Panc1 (cell line): Measurements from ENCODE around the gene PLCB1. TPM values are rescaled to one million over a fixed set of nuclear protein-coding genes. Genes with fewer than 3 reads are reported as not detected.

Experiments used
- ATAC-seq: fragments of 200-7000 bp; cut with Tn5 transposase; 2 replicates; pipeline ENCODE4 v1.9.1; 2020; ENCODE audit warnings: mild to moderate bottlenecking, moderate library complexity
- BruUV-seq: library from RNA; stranded (reverse); fragments of 400-500 nt; replicated peaks from 2 replicates; lab custom pipeline; 2021; lab: Mats Ljungman, UMichigan
- CTCF ChIA-PET: fragments of 300-600 bp; sonication (Branson Sonifier 250); formaldehyde crosslinking; loops from one replicate; lab custom pipeline; 2022; ENCODE audit warnings: antibody characterized with exemption; lab: Charles Lee
- POLR2A ChIA-PET: fragments of 300-600 bp; sonication (Branson Sonifier 250); formaldehyde crosslinking; loops from one replicate; lab custom pipeline; 2022; ENCODE audit warnings: antibody characterized with exemption; lab: Charles Lee
- DNase-seq: peaks from one replicate; pipeline ENCODE4 v3.0.0-alpha.2; 2010; ENCODE audit warnings: low read depth, low spot score
- H3K27ac ChIP-seq: 2 replicates; pipeline ENCODE4 v1.5.1; 2011; ENCODE audit warnings: mild to moderate bottlenecking, low read length, inconsistent platforms
- H3K27me3 ChIP-seq: fragments of 200-500 bp; sonication (Bioruptor generic); 2 replicates; pipeline ENCODE4 v1.6.0; 2014; ENCODE audit warnings: low read length, inconsistent platforms; ENCODE audit not compliant: control insufficient read depth, insufficient read depth
- H3K36me3 ChIP-seq: fragments of 200-500 bp; sonication (Bioruptor generic); 2 replicates; pipeline ENCODE4 v1.5.1; 2014; ENCODE audit warnings: inconsistent platforms, mild to moderate bottlenecking, low read length, moderate library complexity; ENCODE audit not compliant: control insufficient read depth, insufficient read depth
- H3K4me1 ChIP-seq: 2 replicates; pipeline ENCODE4 v1.5.1; 2011; ENCODE audit warnings: inconsistent platforms, mild to moderate bottlenecking, low read length, moderate library complexity; ENCODE audit not compliant: control insufficient read depth, insufficient read depth
- H3K4me3 ChIP-seq, 2 experiments: 2 replicates each; pipeline ENCODE4 v1.5.1; 2011 to 2012; ENCODE audit warnings: low read depth in 2 of 2, low read length in 2 of 2, mild to moderate bottlenecking in 2 of 2, inconsistent platforms in 1 of 2, moderate library complexity in 1 of 2
- H3K9me3 ChIP-seq: fragments of 200-500 bp; sonication (Bioruptor generic); 2 replicates; pipeline ENCODE4 v1.5.1; 2014; ENCODE audit warnings: low read depth, mild to moderate bottlenecking, inconsistent platforms, low read length, moderate library complexity; ENCODE audit not compliant: control insufficient read depth, insufficient read depth
- POLR2AphosphoS5 ChIP-seq: IDR thresholded peaks from 2 replicates; pipeline ENCODE4 v1.6.1; 2012; ENCODE audit warnings: mild to moderate bottlenecking, low read depth, low read length, moderate library complexity
- SIN3A ChIP-seq: IDR thresholded peaks from 2 replicates; pipeline ENCODE4 v1.6.1; 2012; ENCODE audit warnings: low read depth, mild to moderate bottlenecking, low read length, moderate library complexity, borderline replicate concordance; ENCODE audit not compliant: insufficient read depth
- TCF7L2 ChIP-seq: IDR thresholded peaks from 2 replicates; pipeline ENCODE4 v1.6.1; 2011; ENCODE audit warnings: mild to moderate bottlenecking, low read depth, low read length, inconsistent platforms
- in situ Hi-C: cut with HindIII; loops from 2 replicates; pipeline ENCODE4 v1.10.0; 2016; ENCODE audit warnings: low sequenced_read_pairs, low pct_unique_long_range_greater_than_20kb
- intact Hi-C: fragments of 100-400 bp; cut with micrococcal nuclease; formaldehyde crosslinking; loops from one replicate; pipeline ENCODE4 v1.10.0; 2022; ENCODE audit not compliant: unreplicated experiment
- total RNA-seq: library from RNA; stranded (reverse); gene quantifications from one replicate; pipeline ENCODE4 v1.2.1, GENCODE V29; 2021; ENCODE audit not compliant: unreplicated experiment
- TF ChIP-seq, protein P1 (sequence below): fragments of 450-650 bp; IDR thresholded peaks from 2 replicates; pipeline ENCODE4 v1.5.1; 2017; ENCODE audit warnings: mild to moderate bottlenecking
- TF ChIP-seq, protein P2 (sequence below), 2 experiments: IDR thresholded peaks; 2 replicates each; pipeline ENCODE4 v1.6.1; 2011 to 2012; ENCODE audit warnings: low read depth in 2 of 2, control low read depth in 1 of 2, low read length in 1 of 2, mild to moderate bottlenecking in 1 of 2, moderate library complexity in 1 of 2; ENCODE audit not compliant: insufficient read depth in 1 of 2

The PLCB1 gene
- total RNA-seq, 1 experiment from 2014 or later = 0.59 TPM

DNA sequence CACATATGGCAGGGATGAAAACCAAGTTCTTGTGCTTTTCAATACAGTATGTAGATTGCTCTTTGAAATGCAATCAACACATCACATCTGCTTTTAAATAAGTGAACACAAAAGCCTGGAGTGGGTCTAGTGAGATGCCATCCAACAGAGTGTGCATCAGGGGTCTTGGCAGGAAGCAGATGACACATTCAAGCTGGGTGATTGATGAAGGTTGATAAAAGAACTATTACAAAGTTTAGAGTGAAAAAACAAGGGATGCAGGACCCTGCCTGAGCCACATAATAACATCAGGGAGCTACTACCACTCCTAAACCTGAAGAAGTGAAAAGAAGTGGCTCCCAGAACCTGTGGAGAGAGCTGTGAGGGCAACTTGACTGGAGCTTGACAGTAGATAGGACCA lies 16.6 kb upstream of the PLCB1 start:
- BruUV-seq = no TSS peak
- ChIA-PET POLR2A (no interaction called here), CTCF (no interaction called here)
- H3K27me3 ChIP-seq = no peaks in the 10 kb centered on the region
- TF ChIP-seq, protein P1, sequence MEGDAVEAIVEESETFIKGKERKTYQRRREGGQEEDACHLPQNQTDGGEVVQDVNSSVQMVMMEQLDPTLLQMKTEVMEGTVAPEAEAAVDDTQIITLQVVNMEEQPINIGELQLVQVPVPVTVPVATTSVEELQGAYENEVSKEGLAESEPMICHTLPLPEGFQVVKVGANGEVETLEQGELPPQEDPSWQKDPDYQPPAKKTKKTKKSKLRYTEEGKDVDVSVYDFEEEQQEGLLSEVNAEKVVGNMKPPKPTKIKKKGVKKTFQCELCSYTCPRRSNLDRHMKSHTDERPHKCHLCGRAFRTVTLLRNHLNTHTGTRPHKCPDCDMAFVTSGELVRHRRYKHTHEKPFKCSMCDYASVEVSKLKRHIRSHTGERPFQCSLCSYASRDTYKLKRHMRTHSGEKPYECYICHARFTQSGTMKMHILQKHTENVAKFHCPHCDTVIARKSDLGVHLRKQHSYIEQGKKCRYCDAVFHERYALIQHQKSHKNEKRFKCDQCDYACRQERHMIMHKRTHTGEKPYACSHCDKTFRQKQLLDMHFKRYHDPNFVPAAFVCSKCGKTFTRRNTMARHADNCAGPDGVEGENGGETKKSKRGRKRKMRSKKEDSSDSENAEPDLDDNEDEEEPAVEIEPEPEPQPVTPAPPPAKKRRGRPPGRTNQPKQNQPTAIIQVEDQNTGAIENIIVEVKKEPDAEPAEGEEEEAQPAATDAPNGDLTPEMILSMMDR = no peak
- TF ChIP-seq, protein P2, sequence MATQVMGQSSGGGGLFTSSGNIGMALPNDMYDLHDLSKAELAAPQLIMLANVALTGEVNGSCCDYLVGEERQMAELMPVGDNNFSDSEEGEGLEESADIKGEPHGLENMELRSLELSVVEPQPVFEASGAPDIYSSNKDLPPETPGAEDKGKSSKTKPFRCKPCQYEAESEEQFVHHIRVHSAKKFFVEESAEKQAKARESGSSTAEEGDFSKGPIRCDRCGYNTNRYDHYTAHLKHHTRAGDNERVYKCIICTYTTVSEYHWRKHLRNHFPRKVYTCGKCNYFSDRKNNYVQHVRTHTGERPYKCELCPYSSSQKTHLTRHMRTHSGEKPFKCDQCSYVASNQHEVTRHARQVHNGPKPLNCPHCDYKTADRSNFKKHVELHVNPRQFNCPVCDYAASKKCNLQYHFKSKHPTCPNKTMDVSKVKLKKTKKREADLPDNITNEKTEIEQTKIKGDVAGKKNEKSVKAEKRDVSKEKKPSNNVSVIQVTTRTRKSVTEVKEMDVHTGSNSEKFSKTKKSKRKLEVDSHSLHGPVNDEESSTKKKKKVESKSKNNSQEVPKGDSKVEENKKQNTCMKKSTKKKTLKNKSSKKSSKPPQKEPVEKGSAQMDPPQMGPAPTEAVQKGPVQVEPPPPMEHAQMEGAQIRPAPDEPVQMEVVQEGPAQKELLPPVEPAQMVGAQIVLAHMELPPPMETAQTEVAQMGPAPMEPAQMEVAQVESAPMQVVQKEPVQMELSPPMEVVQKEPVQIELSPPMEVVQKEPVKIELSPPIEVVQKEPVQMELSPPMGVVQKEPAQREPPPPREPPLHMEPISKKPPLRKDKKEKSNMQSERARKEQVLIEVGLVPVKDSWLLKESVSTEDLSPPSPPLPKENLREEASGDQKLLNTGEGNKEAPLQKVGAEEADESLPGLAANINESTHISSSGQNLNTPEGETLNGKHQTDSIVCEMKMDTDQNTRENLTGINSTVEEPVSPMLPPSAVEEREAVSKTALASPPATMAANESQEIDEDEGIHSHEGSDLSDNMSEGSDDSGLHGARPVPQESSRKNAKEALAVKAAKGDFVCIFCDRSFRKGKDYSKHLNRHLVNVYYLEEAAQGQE (IDR thresholded peaks at IDR 0.05; ENCODE audit: insufficient read depth in 1 of 2, low read depth in 2 of 2, low read length in 1 of 2) = no peak
- TF ChIP-seq SIN3A (no peak), POLR2AphosphoS5 (no peak), TCF7L2 (no peak)
- intact Hi-C loops = no loop called here
- DNase-seq = no peak
- in situ Hi-C loops = no loop called here
- H3K36me3 ChIP-seq = no peaks in the 10 kb centered on the region
- no peaks in the 10 kb centered on the region for H3K9me3 ChIP-seq
- ATAC-seq = no peak
- H3K4me1 ChIP-seq = no peaks in the 10 kb centered on the region
- no peak overlapping the region for H3K4me3 ChIP-seq
- H3K27ac ChIP-seq = no peak overlapping the region

DNA sequence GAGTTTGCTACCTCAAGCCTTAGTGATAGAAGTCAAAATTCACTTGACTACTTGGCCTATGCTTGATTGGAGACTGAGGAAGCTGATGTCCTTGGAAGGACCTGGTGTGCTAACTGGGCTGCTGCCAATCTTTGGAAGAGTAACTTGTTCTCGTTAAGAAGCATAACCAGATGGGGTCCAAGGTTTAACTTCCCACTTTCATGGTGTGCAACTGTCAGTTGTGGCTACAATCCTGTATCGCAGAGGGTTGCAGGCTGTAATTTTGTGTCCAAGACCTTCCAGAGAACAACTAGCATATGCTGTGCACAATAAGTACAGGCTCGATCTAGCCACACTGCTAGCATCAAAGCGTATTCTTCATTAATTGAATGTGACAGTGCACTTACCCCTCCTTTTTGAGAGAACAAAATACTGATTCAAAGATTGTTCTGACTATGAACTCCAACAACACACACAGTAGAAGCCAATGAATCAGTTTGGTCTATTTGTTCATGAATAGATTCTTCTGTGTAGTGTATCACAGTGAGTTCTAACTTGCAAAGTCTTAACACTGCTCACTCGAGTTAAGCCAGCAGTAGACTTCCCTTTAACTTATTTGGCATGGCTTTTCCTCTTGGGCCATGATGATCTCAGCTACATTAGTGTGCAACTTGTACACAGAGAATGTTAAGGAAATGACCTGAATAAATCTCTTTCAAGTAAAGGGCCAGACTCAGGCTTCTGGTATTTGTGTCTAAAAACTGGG lies 15.8 kb upstream of the PLCB1 start:
- no peaks in the 10 kb centered on the region for H3K27me3 ChIP-seq
- DNase-seq (no peak), ATAC-seq (no peak)
- no TSS peak for BruUV-seq
- no peak for TF ChIP-seq SIN3A
- TF ChIP-seq POLR2AphosphoS5 = no peak
- TF ChIP-seq, protein P1 = no peak
- TF ChIP-seq TCF7L2 = no peak
- TF ChIP-seq, protein P2 (IDR thresholded peaks at IDR 0.05; ENCODE audit: insufficient read depth in 1 of 2, low read depth in 2 of 2, low read length in 1 of 2) = no peak
- intact Hi-C loops (no loop called here), in situ Hi-C loops (no loop called here)
- H3K27ac ChIP-seq = no peak overlapping the region
- ChIA-PET CTCF (no interaction called here), POLR2A (no interaction called here)
- H3K4me1 ChIP-seq = no peaks in the 10 kb centered on the region
- no peaks in the 10 kb centered on the region for H3K9me3 ChIP-seq
- no peaks in the 10 kb centered on the region for H3K36me3 ChIP-seq
- no peak overlapping the region for H3K4me3 ChIP-seq
